Type B pancreatic cell (in vitro differentiated cells): ENCODE results near the gene TRAK2. TPM values are rescaled to one million over a fixed set of nuclear protein-coding genes. Genes with fewer than 3 reads are reported as not detected.
A peak's percentile ranks its signal among the peaks of the same experiment; 100 is the strongest.

Experiments
- DNase-seq: peaks from one replicate; pipeline ENCODE4 v3.0.0; 2021; ENCODE audit warnings: mixed read lengths; ENCODE audit not compliant: unreplicated experiment; ENCODE audit errors: extremely low spot score
- H3K27ac Mint-ChIP-seq: 2 replicates; pipeline ENCODE4 v1.8.0; 2021; ENCODE audit warnings: mild to moderate bottlenecking, mixed read lengths
- H3K27me3 Mint-ChIP-seq: 2 replicates; pipeline ENCODE4 v1.8.0; 2021; ENCODE audit warnings: mixed read lengths
- H3K36me3 Mint-ChIP-seq: 2 replicates; pipeline ENCODE4 v1.8.0; 2021; ENCODE audit warnings: mixed read lengths
- H3K4me1 Mint-ChIP-seq: one replicate; pipeline ENCODE4 v1.8.0; 2021; ENCODE audit warnings: mixed read lengths; ENCODE audit not compliant: unreplicated experiment
- H3K4me3 Mint-ChIP-seq: 2 replicates; pipeline ENCODE4 v1.8.0; 2021; ENCODE audit warnings: mild to moderate bottlenecking, mixed read lengths
- H3K9me3 Mint-ChIP-seq: 2 replicates; pipeline ENCODE4 v1.8.0; 2021; ENCODE audit warnings: mixed read lengths
- CTCF ChIP-seq: fragments of 200-600 bp; sonication (generic); conservative IDR thresholded peaks from 2 replicates; pipeline ENCODE4 v1.5.0; 2021; ENCODE audit warnings: antibody characterized with exemption, mild to moderate bottlenecking
- total RNA-seq: library from RNA; stranded (reverse); gene quantifications from 2 replicates; pipeline ENCODE4 v1.2.1, GENCODE V29; 2021; ENCODE audit warnings: low replicate concordance

Gene TRAK2
- total RNA-seq, 1 donor from 2014 or later: 24.6 TPM

DNA sequence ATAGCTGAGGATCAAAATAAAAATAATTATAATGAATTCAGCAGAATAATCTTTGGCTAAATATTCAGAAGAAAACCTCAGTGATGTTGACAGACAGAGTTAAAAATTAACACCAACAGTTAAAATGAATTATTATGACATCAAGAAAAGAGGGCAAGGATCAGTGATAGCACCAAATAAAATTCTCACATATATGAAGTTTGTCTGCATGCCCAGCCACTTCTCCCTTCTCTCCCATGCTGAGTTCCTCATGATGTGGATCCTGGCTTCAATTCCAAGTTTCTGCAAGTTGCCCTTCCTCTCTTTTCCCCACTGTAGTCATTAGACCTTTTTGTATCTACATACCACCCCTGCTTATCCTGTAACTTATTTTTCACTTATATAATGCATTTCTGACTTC, 7.1 kb upstream of the TRAK2 start:
- H3K9me3 Mint-ChIP-seq: no peaks in the 10 kb centered on the region
- H3K4me1 Mint-ChIP-seq: peaks cover under 1% of the 10 kb centered on the region
- no peak overlapping the region for H3K27ac Mint-ChIP-seq
- no peak for DNase-seq
- TF ChIP-seq CTCF: no peak
- no peaks in the 10 kb centered on the region for H3K27me3 Mint-ChIP-seq
- peaks cover 38% of the 10 kb centered on the region for H3K36me3 Mint-ChIP-seq
- no peak overlapping the region for H3K4me3 Mint-ChIP-seq

GRCh38 chr2:201452922-201453643, 1.8 kb upstream of the TRAK2 start:
- H3K27me3 Mint-ChIP-seq: no peaks in the 10 kb centered on the region
- no peak for TF ChIP-seq CTCF
- H3K27ac Mint-ChIP-seq: peak overlapping the region; percentile 95
- peak overlapping the region; percentile 97 for H3K4me3 Mint-ChIP-seq
- peaks cover 28% of the 10 kb centered on the region for H3K4me1 Mint-ChIP-seq
- peaks cover 7% of the 10 kb centered on the region for H3K36me3 Mint-ChIP-seq
- DNase-seq: no peak
- H3K9me3 Mint-ChIP-seq: no peaks in the 10 kb centered on the region

DNA sequence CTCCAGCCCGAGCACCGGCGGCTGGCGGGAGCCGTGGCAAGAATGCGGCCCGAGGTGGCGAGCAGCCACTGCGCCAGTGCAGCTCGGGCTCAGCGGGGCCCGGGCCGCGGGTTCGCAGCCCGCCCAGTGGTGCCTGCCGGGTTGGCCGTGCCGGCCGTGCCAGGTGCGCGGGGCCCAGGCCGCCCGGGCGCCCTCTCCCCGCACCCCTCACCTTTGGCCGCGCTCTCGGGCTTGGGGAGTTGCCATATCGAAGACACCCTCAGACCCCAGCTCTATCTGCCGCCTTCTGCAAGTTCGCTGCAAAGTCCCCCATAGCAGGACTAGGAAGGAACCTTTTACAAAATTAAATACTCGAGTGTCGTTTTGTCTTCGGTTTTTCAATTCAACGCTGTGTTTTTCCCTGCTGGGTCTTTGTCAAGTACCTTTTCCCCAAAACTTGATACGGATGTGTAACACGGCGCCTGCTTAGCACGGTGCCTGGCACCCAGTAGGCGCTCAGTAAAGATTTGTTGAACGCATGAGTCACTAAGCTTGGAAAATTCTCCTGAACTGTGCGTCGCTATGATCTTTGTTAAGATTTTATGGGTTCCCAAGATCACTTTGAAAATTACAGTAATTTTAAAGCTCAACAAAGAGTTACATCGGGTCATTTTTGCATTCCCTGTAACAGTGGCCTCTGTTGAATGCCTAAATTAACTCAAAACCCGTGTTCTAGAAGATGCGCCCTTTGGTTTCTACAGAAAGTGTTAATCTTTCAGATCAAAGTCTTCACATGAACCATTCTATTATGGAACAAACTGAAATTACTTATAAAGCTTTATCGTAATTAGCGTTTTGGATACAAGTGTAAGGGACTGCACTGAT, 1.0 kb upstream of the TRAK2 start:
- H3K27ac Mint-ChIP-seq: peak overlapping the region; percentile 95
- H3K9me3 Mint-ChIP-seq: no peaks in the 10 kb centered on the region
- no peaks in the 10 kb centered on the region for H3K27me3 Mint-ChIP-seq
- peak overlapping the region; percentile 97 for H3K4me3 Mint-ChIP-seq
- peaks cover 28% of the 10 kb centered on the region for H3K4me1 Mint-ChIP-seq
- TF ChIP-seq CTCF: peak; percentile 26
- peaks cover 7% of the 10 kb centered on the region for H3K36me3 Mint-ChIP-seq
- peak; percentile 81 for DNase-seq

DNA sequence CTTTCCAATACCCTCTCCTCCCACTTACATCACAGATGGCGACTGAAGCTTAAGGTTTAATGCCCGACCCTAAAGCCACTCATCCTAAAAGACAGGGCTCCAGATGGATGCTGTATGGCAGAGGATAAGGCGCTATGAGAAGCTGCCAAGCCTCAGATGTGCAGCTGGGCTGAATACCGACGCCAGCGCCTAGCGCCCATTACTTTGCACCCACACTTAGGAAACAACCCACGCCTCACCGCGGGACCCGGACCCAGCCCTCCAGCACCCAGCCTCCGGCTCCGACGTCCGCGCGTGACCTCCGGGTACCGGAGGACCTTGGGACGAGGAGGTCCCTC, 335 bp downstream of the TRAK2 start:
- Mint-ChIP-seq H3K9me3 (no peaks in the 10 kb centered on the region), H3K4me1 (peaks cover 39% of the 10 kb centered on the region), H3K4me3 (peak overlapping the region; percentile 97), H3K36me3 (peaks cover 7% of the 10 kb centered on the region), H3K27me3 (no peaks in the 10 kb centered on the region), H3K27ac (peak overlapping the region; percentile 95)
- no peak for TF ChIP-seq CTCF
- no peak for DNase-seq

- Mint-ChIP-seq H3K27me3 (no peaks in the 10 kb centered on the region), H3K4me3 (peak overlapping the region; percentile 85), H3K4me1 (peaks cover 39% of the 10 kb centered on the region), H3K36me3 (peaks cover 7% of the 10 kb centered on the region), H3K27ac (peak overlapping the region; percentile 94), H3K9me3 (no peaks in the 10 kb centered on the region)
- TF ChIP-seq CTCF: no peak
- no peak for DNase-seq
These were observed 2.6 kb downstream of the TRAK2 start for GRCh38 chr2:201448701-201449100.
